RWPE2 (cell line): ENCODE results near the gene DLGAP3.

Experiments used
- ATAC-seq: fragments of 200-7000 bp; cut with Tn5 transposase; 3 replicates; pipeline ENCODE4 v1.9.1; 2021; ENCODE audit warnings: low read depth
- DNase-seq: peaks from one replicate; pipeline ENCODE4 v3.0.0-alpha.2; 2020; ENCODE audit warnings: low spot score
- H3K27ac ChIP-seq: fragments of 450-650 bp; 2 replicates; pipeline ENCODE4 v1.5.1; 2017; ENCODE audit warnings: mild to moderate bottlenecking; ENCODE audit not compliant: poor library complexity, severe bottlenecking
- H3K27me3 ChIP-seq: fragments of 250-450 bp; sonication (Bioruptor Pico); 2 replicates; pipeline ENCODE4 v1.5.1; 2021; ENCODE audit warnings: mild to moderate bottlenecking, moderate library complexity; ENCODE audit not compliant: insufficient read depth, poor library complexity, severe bottlenecking
- H3K36me3 ChIP-seq: fragments of 250-450 bp; sonication (Bioruptor Pico); 2 replicates; pipeline ENCODE4 v1.5.1; 2020; ENCODE audit warnings: low read depth, mild to moderate bottlenecking, moderate library complexity
- H3K4me1 ChIP-seq: fragments of 250-450 bp; sonication (Bioruptor Pico); 2 replicates; pipeline ENCODE4 v1.5.1; 2021; ENCODE audit warnings: mild to moderate bottlenecking, moderate library complexity; ENCODE audit not compliant: insufficient read depth, poor library complexity, severe bottlenecking
- H3K4me3 ChIP-seq: fragments of 250-450 bp; sonication (Bioruptor Pico); 2 replicates; pipeline ENCODE4 v1.5.1; 2021; ENCODE audit warnings: mild to moderate bottlenecking, moderate library complexity; ENCODE audit not compliant: severe bottlenecking
- H3K9me3 ChIP-seq: fragments of 250-450 bp; sonication (Bioruptor Pico); 2 replicates; pipeline ENCODE4 v1.5.1; 2021; ENCODE audit warnings: mild to moderate bottlenecking, moderate library complexity; ENCODE audit not compliant: severe bottlenecking
- TF ChIP-seq, protein P1 (sequence below): fragments of 450-650 bp; IDR thresholded peaks from one replicate; pipeline ENCODE4 v1.5.1; 2017; ENCODE audit warnings: mild to moderate bottlenecking, moderate library complexity; ENCODE audit not compliant: poor library complexity, severe bottlenecking

The DLGAP3 gene

DNA sequence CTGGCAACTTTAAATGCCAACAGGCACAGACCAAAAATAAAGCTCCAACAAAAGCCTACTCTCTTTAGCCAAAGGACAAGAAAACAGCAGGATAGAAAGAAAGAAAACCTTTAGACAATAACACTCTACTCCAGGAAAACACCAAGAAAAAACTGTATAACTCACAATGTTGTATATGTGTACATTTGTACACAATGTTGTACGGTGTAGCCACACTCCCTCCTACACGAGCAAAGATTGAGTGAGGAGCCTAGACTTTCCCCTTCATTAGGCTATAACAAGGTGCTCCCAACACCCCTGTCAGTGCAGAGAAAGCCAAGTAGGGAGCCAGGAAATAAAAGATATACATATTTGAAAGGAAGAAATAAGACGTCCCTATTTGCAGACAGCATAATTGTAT lies 112.7 kb downstream of the DLGAP3 start:
- Histone ChIP-seq H3K27me3 (no peaks in the 10 kb centered on the region), H3K36me3 (no peaks in the 10 kb centered on the region), H3K9me3 (no peaks in the 10 kb centered on the region), H3K27ac (no peak overlapping the region), H3K4me3 (no peak overlapping the region), H3K4me1 (no peaks in the 10 kb centered on the region)
- no peak for ATAC-seq
- TF ChIP-seq, protein P1, sequence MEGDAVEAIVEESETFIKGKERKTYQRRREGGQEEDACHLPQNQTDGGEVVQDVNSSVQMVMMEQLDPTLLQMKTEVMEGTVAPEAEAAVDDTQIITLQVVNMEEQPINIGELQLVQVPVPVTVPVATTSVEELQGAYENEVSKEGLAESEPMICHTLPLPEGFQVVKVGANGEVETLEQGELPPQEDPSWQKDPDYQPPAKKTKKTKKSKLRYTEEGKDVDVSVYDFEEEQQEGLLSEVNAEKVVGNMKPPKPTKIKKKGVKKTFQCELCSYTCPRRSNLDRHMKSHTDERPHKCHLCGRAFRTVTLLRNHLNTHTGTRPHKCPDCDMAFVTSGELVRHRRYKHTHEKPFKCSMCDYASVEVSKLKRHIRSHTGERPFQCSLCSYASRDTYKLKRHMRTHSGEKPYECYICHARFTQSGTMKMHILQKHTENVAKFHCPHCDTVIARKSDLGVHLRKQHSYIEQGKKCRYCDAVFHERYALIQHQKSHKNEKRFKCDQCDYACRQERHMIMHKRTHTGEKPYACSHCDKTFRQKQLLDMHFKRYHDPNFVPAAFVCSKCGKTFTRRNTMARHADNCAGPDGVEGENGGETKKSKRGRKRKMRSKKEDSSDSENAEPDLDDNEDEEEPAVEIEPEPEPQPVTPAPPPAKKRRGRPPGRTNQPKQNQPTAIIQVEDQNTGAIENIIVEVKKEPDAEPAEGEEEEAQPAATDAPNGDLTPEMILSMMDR = no peak
- DNase-seq = no peak

DNA sequence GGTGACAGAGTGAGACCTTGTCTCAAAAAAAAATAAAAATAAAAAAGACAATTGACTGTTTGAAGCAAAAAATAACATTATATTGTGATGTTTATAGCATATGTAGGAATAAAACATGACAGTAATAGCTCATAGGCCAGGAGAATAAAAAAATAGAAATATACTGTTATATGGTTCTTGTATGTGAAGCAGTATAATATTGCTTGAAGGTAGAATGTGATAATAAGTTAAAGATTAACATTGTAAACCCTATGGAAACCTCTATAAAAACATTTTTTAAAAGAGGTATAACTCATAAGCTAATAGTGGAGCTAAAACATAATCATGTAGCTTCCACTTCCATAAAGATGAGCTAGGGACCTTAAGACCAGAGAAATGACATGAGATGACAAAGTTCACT lies 113.1 kb downstream of the DLGAP3 start:
- H3K4me3 ChIP-seq = no peak overlapping the region
- TF ChIP-seq, protein P1 = no peak
- DNase-seq (no peak), ATAC-seq (no peak)
- H3K27me3 ChIP-seq = no peaks in the 10 kb centered on the region
- no peaks in the 10 kb centered on the region for H3K4me1 ChIP-seq
- no peaks in the 10 kb centered on the region for H3K9me3 ChIP-seq
- no peak overlapping the region for H3K27ac ChIP-seq
- H3K36me3 ChIP-seq = no peaks in the 10 kb centered on the region
